Cardiac fibroblast (primary cell): ENCODE results near the gene PGC.

Experiments
- DNase-seq, 2 donors: peaks; one replicate each; pipeline versions ENCODE4 v3.0.0 to v3.0.0-alpha.2; 2010; ENCODE audit warnings: low read depth in 2 of 2
- H3K4me3 ChIP-seq, 2 donors: replicated peaks in 1 of 2; 1 replicate in 1 of 2; 2 replicates in 1 of 2; pipeline ENCODE4 v1.5.1; 2011; ENCODE audit warnings: low read depth in 2 of 2, low read length in 2 of 2, mild to moderate bottlenecking in 2 of 2, moderate library complexity in 1 of 2
- CTCF ChIP-seq: IDR thresholded peaks from one replicate; pipeline ENCODE4 v1.5.1; 2011; ENCODE audit warnings: low read depth, mild to moderate bottlenecking, low read length, inconsistent platforms

The PGC gene

DNA sequence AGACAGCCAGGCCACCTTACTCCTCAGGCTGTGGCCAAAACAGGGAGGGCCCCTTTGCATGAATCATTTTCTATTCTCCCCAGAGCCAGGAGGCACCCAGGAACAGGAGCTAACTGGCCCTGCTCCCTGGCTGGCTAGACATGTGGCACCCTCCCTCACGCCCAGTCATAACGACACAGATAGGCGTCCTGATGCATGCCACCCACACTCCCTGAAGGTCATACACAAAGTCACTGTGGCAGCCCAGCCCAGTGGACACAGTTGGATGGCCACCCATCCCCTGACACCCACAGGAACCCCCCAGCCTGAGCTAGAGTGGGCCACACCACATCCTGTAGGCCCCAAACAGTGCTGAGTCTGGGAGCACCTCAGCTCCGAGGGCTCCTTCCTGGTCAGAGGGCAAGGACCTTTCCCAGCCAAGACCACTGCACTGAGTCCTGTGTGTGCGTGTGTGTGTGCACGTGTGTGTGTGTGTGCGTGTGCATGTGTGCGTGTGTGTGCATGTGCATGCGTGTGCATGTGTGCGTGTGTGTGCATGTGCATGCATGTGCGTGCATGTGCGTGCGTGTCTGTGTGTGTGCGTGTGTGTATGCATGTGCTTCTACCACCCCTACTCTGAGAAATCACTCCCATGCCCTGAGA, 33.4 kb downstream of the PGC start:
- no peak for TF ChIP-seq CTCF
- DNase-seq = peak in 1 of 2 donors; percentile 55

GRCh38 chr6:41713159-41713649, 34.0 kb downstream of the PGC start:
- TF ChIP-seq CTCF = no peak
- peak; percentile 42 to 57 for DNase-seq
- H3K4me3 ChIP-seq = no peak overlapping the region

More for the DNA sequence above, 33.4 kb downstream of the PGC start:
- no peak overlapping the region for H3K4me3 ChIP-seq

GRCh38 chr6:41712651-41713103, 34.5 kb downstream of the PGC start:
- peak; percentile 46 to 56 for DNase-seq
- no peak for TF ChIP-seq CTCF
- H3K4me3 ChIP-seq = no peak overlapping the region

GRCh38 chr6:41711323-41712038, 35.7 kb downstream of the PGC start:
- no peak overlapping the region for H3K4me3 ChIP-seq
- no peak for DNase-seq
- no peak for TF ChIP-seq CTCF

DNA sequence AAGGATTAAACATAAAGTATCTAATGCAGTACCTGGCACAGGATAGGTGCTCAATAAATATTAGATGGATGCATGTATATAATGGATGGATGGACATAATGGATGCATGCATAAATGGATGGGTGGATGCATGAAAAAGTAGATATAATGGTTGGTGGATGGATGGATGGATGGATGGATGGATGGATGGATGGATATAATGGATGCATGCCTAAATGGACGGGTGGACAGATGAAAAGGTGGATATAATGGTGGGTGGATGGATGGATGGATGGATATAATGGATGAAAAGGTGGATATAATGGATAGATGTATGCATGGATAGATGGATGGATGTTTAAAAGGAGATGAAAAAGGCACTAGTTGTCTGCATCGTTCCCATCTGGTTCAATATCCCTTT, 37.8 kb downstream of the PGC start:
- DNase-seq = no peak
- no peak for TF ChIP-seq CTCF
- no peak overlapping the region for H3K4me3 ChIP-seq

DNA sequence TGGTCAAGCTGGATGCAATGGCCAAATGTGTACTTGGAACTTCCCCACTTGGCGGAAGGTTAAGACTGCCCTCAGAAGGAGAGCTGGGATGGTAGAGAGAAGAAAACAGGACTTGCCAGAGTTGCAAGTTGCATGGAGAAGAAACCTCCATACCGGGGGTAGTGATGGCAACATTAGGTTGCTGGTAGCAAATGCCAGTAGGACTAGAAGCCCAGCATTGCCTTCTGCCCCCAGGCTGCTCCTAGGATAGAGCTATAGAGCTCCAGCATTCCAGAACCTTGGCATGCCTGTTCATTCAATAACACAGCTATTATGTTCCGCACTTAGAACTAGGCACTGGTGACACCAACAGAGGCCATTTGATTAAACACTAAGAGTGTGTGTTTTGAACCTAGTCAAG, 38.3 kb downstream of the PGC start:
- no peak overlapping the region for H3K4me3 ChIP-seq
- no peak for DNase-seq
- TF ChIP-seq CTCF = no peak
